Activated CD8-positive, alpha-beta T cell treated with anti-CD3 and anti-CD28 coated beads, Interleukin-2, amount 10 ng/mL, durations not matched to agents 7 days and 5 days (primary cell): Measurements from ENCODE around the gene SPEG. TPM values are rescaled to one million over a fixed set of nuclear protein-coding genes. Genes with fewer than 3 reads are reported as not detected.

ENCODE experiments used
- ATAC-seq: fragments of 150-1000 bp; cut with Tn5 transposase; one replicate; pipeline ENCODE4 v1.10.0; 2021; ENCODE audit warnings: moderate library complexity
- CTCF ChIA-PET: fragments of 350-600 bp; sonication (Branson Sonifier 250); formaldehyde crosslinking; loops from one replicate; lab custom pipeline; 2021; ENCODE audit warnings: antibody characterized with exemption; lab: Charles Lee
- POLR2A ChIA-PET: fragments of 350-600 bp; sonication (Branson Sonifier 250); formaldehyde crosslinking; loops from one replicate; lab custom pipeline; 2021; ENCODE audit warnings: antibody characterized with exemption; lab: Charles Lee
- DNase-seq: peaks from one replicate; pipeline ENCODE4 v3.0.0-alpha.2; 2020
- H3K27ac Mint-ChIP-seq: one replicate; pipeline ENCODE4 v1.8.0; 2021; ENCODE audit warnings: mild to moderate bottlenecking, mixed read lengths
- H3K27me3 Mint-ChIP-seq: one replicate; pipeline ENCODE4 v1.8.0; 2021; ENCODE audit warnings: low read depth, mixed read lengths
- H3K36me3 Mint-ChIP-seq: one replicate; pipeline ENCODE4 v1.8.0; 2021; ENCODE audit warnings: low read depth, mixed read lengths
- H3K4me1 Mint-ChIP-seq: one replicate; pipeline ENCODE4 v1.8.0; 2021; ENCODE audit warnings: low read depth, mixed read lengths
- H3K4me3 Mint-ChIP-seq: one replicate; pipeline ENCODE4 v1.8.0; 2021; ENCODE audit warnings: mild to moderate bottlenecking, mixed read lengths
- H3K9me3 Mint-ChIP-seq: one replicate; pipeline ENCODE4 v1.8.0; 2022; ENCODE audit warnings: mixed read lengths; ENCODE audit not compliant: insufficient read depth
- total RNA-seq, 2 experiments: library from RNA; stranded (reverse); gene quantifications; one replicate each; pipeline ENCODE4 v1.2.3, GENCODE V29; 2021

The SPEG gene
- total RNA-seq, 2 experiments from 2014 or later: 10.8 to 11.6 TPM

DNA sequence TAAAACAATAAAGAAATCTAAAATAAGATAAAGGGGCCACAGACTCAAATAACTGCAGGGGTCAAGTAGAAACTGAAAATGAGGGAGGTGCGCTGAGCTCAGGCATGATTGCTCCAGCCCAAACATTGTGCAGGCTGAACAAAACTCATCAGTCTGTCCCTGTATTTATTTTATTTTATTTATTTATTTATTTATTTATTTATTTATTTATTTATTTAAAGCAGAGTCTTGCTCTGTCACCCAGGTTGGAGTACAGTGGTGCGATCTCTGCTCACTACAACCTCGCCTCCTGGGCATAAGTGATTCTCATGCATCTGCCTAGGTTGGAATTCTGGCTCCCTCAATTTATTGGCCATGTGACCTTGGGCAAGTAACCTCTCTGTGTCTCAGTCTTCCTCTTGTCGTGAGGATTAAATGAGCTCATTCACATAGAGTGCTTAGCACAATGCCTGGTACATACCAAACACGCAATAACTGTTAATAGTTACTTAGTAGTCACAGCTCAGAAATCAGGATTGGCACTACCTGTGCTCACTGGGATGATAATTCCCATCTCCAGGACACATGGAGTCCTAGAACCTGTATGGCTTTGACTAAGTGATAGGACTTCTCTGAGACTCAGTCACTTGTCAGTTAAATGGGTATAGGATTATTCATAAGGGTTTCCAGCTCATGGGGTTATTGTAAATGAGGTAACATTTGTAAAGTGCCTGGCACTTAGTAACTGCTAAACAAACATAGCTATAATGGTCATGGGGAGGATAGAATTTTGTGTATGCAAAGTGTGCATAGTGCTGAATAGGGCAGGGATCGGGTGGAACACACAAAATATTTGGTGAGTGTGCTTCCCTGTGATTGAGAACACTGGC is 6.0 kb downstream of the SPEG start:
- Mint-ChIP-seq H3K9me3 (no peaks in the 10 kb centered on the region), H3K36me3 (no peaks in the 10 kb centered on the region), H3K27ac (no peak overlapping the region), H3K4me3 (peak overlapping the region; percentile 67), H3K27me3 (peaks cover 39% of the 10 kb centered on the region), H3K4me1 (peaks cover 18% of the 10 kb centered on the region)
- POLR2A ChIA-PET: no interaction called here
- DNase-seq (no peak), ATAC-seq (peak; percentile 12)
- CTCF ChIA-PET: interaction anchor here (0.7 to 2.6 kb wide), 5 partner anchors 10 to 89 kb away, joined by 3 to 9 read pairs (median 4); no protein-coding TSS in a partner anchor

DNA sequence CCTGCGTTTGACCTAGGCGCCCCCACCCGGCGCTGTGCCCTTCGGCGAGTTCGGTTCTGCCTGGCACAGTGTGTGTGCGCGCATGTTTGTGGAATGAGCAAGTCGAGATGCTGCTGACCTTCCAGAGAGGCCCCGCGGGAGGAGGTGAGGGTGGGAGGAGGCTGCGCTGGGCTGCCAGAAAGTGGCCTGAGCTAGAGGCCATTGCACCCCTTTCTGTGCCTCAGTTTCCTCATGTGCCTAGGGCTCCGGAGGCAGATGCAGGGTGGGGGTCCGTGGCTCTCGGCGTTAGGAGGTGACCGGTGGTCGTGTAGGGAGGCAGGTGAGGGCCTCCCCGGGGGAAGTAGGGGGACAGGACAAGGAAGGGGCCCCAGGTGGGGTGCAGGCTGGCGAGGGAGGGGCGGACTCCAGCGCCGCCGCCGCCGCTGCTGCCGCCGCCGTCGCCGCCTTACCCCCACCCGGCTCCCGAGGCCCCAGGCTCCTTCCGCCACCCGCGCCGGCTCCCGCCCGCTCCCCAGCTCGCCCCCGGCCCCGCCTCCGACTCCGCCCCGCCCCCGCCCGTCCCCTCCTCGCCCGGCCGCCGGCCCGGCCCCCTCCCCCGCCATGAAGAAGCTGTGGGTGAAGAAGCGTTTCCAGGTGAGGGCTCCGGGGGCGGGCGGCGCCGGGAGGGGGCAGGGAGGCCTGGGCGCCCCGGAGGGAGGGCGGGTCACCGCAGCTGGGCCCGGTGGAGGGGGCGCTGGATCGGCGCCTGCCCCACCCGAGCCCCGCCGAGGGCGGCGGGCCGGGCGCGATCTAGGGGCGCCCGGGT is 7.0 kb downstream of the SPEG start:
- Mint-ChIP-seq H3K4me1 (peaks cover 26% of the 10 kb centered on the region), H3K9me3 (no peaks in the 10 kb centered on the region), H3K4me3 (peak overlapping the region; percentile 67), H3K36me3 (no peaks in the 10 kb centered on the region), H3K27ac (no peak overlapping the region), H3K27me3 (peaks cover 35% of the 10 kb centered on the region)
- DNase-seq (peak; percentile 62), ATAC-seq (peak; percentile 69)
- ChIA-PET CTCF (interaction anchor here (0.7 to 2.6 kb wide), 7 partner anchors 11 to 88 kb away, joined by 3 to 9 read pairs (median 4); no protein-coding TSS in a partner anchor), POLR2A (no interaction called here)

DNA sequence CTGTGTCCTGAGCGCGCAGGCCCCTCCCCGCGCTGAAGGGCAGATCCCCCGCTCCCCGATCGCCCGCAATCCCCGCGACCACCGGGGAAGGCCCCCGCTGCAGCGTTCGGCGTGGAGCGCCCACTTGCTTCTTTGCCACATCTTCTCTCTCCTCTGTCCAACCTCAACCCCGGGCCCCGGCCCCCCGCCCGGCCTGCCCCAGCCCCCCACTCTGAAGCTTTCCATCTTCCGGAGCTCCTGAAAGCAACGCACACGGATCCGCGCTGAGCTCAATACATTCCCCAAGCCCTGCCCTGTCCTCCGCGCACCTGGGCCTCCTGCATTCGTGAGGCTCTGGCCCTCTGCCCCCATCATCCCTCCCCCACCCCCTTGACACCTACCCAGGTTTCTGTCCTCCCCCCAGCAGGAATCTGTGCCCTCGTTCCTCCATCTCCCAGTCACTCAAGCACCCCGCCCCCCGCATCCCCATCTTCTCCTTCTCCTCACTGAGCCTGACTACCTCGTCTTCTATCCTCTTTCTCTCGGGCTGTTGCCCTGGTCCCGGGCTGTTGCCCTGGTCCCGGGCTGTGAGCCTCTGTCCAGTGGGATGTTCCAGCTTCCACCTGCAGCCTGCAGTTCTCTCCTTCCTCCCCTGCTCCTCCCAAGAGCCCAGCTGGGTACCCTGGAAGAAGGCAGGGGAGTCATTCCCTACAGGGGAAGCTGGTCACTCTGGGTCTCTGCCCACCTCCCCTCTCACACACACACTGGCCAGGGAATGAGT is 7.8 kb downstream of the SPEG start:
- no peaks in the 10 kb centered on the region for H3K36me3 Mint-ChIP-seq
- no peak for DNase-seq
- ATAC-seq: no peak
- CTCF ChIA-PET: interaction anchor here (1.0 to 2.6 kb wide), 4 partner anchors 12 to 87 kb away, joined by 3 to 9 read pairs (median 4); no protein-coding TSS in a partner anchor
- POLR2A ChIA-PET: no interaction called here
- no peaks in the 10 kb centered on the region for H3K9me3 Mint-ChIP-seq
- H3K27ac Mint-ChIP-seq: no peak overlapping the region
- peak overlapping the region; percentile 61 for H3K4me3 Mint-ChIP-seq
- peaks cover 26% of the 10 kb centered on the region for H3K4me1 Mint-ChIP-seq
- H3K27me3 Mint-ChIP-seq: peaks cover 35% of the 10 kb centered on the region

DNA sequence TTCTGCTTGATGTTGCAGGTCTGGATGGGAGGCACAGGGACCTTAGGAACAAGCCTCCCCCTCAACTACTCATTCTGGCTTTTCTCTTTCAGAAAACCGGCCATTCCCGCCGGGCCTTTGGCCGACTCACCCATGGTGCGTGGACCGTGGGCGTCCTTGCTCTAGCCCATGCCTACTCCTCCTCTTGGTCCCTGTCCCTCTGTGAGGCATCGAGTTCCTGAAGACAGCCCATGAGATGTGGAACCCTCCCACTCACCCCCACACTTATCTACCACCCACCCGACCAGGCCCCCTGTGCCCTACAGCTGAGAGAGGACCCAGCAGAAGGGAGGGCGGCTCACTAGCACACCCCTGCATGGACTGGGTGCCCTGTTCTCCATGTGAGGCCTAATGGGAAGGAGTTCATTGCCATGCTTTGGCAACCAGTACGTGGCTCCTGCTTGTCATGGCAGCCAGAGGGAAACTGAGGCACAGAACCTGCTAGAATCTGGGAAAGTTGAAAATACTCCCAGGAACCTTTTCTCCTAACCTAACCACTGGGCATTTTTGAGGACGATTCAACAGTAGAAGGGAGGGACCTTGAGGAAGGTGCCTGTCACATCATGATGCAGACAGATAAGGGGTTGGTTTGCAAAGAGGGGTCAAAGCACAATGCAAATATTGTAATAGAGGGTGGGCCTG is 8.5 kb downstream of the SPEG start:
- POLR2A ChIA-PET: no interaction called here

DNA sequence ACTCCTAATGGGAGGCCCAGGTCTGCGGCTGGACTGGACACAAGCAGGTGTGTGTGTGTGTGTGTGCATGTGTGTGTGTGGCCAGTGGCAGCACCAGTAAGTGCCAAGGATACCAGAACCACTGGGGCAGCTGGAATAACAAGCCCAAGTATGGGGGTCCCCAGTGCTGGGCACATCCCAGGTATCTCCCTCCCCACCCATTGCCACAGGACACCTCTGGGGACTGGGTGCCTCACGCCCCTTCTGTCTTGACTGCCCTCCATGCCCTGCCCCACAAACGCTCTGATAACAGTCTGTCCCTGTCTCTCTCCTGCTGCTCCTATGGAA is 9.0 kb downstream of the SPEG start:
- no peak overlapping the region for H3K27ac Mint-ChIP-seq
- POLR2A ChIA-PET: no interaction called here
- H3K27me3 Mint-ChIP-seq: peaks cover 35% of the 10 kb centered on the region
- H3K4me1 Mint-ChIP-seq: peaks cover 26% of the 10 kb centered on the region
- no peak overlapping the region for H3K4me3 Mint-ChIP-seq
- ATAC-seq (no peak), DNase-seq (no peak)
- no peaks in the 10 kb centered on the region for H3K9me3 Mint-ChIP-seq
- H3K36me3 Mint-ChIP-seq: no peaks in the 10 kb centered on the region
- CTCF ChIA-PET: no interaction called here

More for the DNA sequence above, 8.5 kb downstream of the SPEG start:
- ATAC-seq (no peak), DNase-seq (no peak)
- no peaks in the 10 kb centered on the region for H3K36me3 Mint-ChIP-seq
- H3K27me3 Mint-ChIP-seq: peaks cover 35% of the 10 kb centered on the region
- peak overlapping the region; percentile 61 for H3K4me3 Mint-ChIP-seq
- no peak overlapping the region for H3K27ac Mint-ChIP-seq
- no peaks in the 10 kb centered on the region for H3K9me3 Mint-ChIP-seq
- H3K4me1 Mint-ChIP-seq: peaks cover 26% of the 10 kb centered on the region
- CTCF ChIA-PET: interaction anchor here (1.0 to 1.2 kb wide), 2 partner anchors 52 to 55 kb away, joined by 3 to 4 read pairs; no protein-coding TSS in a partner anchor

DNA sequence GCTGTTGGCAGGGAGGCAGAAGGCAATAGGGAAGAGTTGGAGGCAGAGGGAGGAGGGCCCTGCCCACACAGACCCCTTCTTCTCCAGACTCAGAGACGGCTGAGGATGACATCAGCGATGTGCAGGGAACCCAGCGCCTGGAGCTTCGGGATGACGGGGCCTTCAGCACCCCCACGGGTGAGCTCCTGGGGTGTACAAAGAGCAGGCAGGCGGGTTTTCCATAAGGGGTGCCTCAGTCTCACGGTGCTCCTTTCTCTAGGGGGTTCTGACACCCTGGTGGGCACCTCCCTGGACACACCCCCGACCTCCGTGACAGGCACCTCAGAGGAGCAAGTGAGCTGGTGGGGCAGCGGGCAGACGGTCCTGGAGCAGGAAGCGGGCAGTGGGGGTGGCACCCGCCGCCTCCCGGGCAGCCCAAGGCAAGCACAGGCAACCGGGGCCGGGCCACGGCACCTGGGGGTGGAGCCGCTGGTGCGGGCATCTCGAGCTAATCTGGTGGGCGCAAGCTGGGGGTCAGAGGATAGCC is 10.0 kb downstream of the SPEG start:
- Mint-ChIP-seq H3K27me3 (peaks cover 40% of the 10 kb centered on the region), H3K4me3 (no peak overlapping the region), H3K36me3 (no peaks in the 10 kb centered on the region), H3K27ac (no peak overlapping the region), H3K4me1 (peaks cover 29% of the 10 kb centered on the region), H3K9me3 (no peaks in the 10 kb centered on the region)
- no peak for DNase-seq
- CTCF ChIA-PET: no interaction called here
- POLR2A ChIA-PET: no interaction called here
- ATAC-seq: no peak

DNA sequence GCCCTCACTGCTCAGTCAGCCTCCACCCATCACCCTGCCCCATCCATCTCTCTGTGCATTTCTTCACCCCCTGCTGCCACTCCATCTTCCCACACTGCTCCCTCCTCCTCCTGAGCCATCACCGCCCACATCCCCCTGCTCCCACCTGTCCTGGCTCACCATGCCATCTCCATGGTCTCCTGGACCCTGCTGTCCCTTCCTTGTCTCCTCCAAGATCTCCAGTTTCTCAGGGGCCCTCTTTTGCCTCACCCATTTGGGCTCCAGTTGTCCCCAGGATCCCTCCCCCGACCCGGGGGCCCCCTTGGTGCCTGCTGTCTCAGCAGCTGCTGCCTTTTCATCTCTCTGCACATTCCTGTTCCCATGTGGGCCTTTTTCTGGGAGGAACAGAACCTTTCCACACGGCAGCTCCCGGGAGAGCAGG is 10.6 kb downstream of the SPEG start:
- H3K9me3 Mint-ChIP-seq: no peaks in the 10 kb centered on the region
- CTCF ChIA-PET: no interaction called here
- POLR2A ChIA-PET: no interaction called here
- no peak for ATAC-seq
- peaks cover 35% of the 10 kb centered on the region for H3K4me1 Mint-ChIP-seq
- no peaks in the 10 kb centered on the region for H3K36me3 Mint-ChIP-seq
- H3K27me3 Mint-ChIP-seq: peaks cover 41% of the 10 kb centered on the region
- no peak overlapping the region for H3K4me3 Mint-ChIP-seq
- DNase-seq: no peak
- H3K27ac Mint-ChIP-seq: no peak overlapping the region

DNA sequence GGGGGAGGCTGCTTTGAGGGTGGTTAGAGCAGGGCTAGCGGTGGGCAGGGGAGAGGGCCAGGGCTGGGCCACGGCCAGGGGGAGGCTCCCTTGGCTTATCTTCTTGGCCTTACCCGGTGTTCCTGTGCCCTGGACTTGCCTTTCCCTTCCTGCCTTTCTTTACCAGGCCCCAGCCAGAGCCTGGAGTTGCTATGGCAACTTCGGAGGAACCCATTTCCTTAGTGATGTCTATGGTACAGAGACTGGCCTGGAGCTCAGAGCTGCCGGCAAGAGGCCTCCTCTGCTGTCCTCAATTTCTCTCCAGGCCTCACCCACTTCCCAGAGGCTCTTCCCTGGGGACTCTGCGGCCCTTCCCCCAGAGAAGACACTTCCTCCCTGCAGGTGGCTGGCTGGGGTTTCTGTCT is 11.5 kb downstream of the SPEG start:
- POLR2A ChIA-PET: interaction anchor here (0.7 to 1.0 kb wide), 2 partner anchors 52 to 63 kb away, joined by 3 read pairs; partner anchors contain the start of gene GMPPA
- ATAC-seq (no peak), DNase-seq (no peak)
- Mint-ChIP-seq H3K36me3 (no peaks in the 10 kb centered on the region), H3K27ac (no peak overlapping the region), H3K9me3 (no peaks in the 10 kb centered on the region), H3K27me3 (peaks cover 39% of the 10 kb centered on the region), H3K4me3 (no peak overlapping the region), H3K4me1 (peaks cover 38% of the 10 kb centered on the region)
- CTCF ChIA-PET: interaction anchor here (1.0 to 1.4 kb wide), 3 partner anchors 13 to 84 kb away, joined by 3 to 5 read pairs (median 4); no protein-coding TSS in a partner anchor

DNA sequence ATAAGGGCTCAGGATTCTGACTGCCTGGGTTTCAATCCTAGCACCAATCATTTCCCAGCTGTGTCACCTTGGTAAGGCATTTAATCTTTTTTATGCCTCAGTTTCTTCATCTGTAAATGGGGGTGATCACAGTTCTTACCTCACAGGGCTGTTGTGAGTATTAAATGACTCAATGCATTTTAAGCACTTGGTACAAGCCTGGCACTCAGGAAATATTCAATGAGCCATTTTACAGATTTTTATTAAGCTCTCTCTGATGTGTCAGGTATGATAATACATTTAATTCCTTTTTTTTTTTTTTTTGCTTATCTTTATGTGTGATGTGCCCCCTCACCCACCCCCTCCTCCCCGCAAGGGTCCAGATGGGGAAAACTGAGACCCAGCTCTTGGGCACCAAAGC is 12.0 kb downstream of the SPEG start:
- H3K4me1 Mint-ChIP-seq: peaks cover 37% of the 10 kb centered on the region
- peaks cover 34% of the 10 kb centered on the region for H3K27me3 Mint-ChIP-seq
- H3K27ac Mint-ChIP-seq: no peak overlapping the region
- H3K9me3 Mint-ChIP-seq: no peaks in the 10 kb centered on the region
- ChIA-PET CTCF (interaction anchor here (1.0 to 1.4 kb wide), 4 partner anchors 13 to 83 kb away, joined by 3 to 5 read pairs (median 4); no protein-coding TSS in a partner anchor), POLR2A (interaction anchor here (0.6 to 1.0 kb wide), 4 partner anchors 52 to 930 kb away, joined by 3 to 4 read pairs (median 3); partner anchors contain the start of gene GMPPA)
- no peak overlapping the region for H3K4me3 Mint-ChIP-seq
- DNase-seq (no peak), ATAC-seq (no peak)
- H3K36me3 Mint-ChIP-seq: no peaks in the 10 kb centered on the region

DNA sequence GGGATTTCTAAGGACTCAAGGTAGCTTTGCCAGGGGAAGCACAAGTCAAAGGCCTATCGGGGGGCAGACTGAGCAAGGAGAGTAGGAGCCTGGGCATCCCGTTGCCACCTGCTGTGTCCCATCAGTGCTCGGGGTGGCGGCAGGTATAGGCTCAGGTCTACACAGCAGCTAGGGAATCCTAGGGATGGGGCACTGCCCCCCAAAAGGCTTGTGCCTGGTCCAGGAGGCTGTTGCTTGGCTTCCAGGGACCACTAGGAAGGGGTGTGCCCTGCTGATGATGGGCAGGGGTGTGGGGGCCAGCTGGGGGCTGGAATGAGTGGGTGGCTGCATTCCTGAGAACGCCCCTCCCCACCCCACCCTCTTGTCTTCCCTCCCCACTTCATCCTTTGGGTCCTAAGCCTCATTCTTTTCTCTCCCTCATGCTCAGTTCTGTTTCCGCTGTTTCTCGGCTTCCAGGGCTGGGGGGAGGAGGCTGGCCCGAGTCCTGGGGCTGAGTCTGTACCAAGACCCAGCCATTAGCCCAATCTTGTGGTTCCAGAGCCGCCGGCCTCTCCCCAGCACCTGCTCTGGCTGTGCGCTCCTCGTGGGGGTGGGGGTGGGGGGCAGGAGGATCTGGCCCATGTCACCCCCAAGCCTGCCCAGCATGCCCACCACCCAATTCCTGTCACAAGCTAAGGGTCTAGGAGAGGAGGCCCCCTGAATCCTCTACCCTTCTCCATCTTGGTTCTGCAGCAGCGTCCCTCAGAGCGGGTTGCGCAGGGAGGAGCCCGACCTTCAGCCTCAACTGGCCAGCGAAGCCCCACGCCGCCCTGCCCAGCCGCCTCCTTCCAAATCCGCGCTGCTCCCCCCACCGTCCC is 12.8 kb downstream of the SPEG start:
- ChIA-PET POLR2A (interaction anchor here (0.6 to 1.0 kb wide), 3 partner anchors 51 to 931 kb away, joined by 3 to 4 read pairs (median 3); partner anchors contain the start of gene GMPPA), CTCF (interaction anchor here (1.0 to 1.4 kb wide), 4 partner anchors 12 to 83 kb away, joined by 3 to 5 read pairs (median 4); no protein-coding TSS in a partner anchor)
- no peaks in the 10 kb centered on the region for H3K36me3 Mint-ChIP-seq
- H3K27me3 Mint-ChIP-seq: peaks cover 31% of the 10 kb centered on the region
- H3K4me3 Mint-ChIP-seq: no peak overlapping the region
- H3K4me1 Mint-ChIP-seq: peaks cover 44% of the 10 kb centered on the region
- H3K9me3 Mint-ChIP-seq: no peaks in the 10 kb centered on the region
- no peak overlapping the region for H3K27ac Mint-ChIP-seq
- no peak for DNase-seq
- ATAC-seq: no peak
